Cardiac fibroblast (primary cell): ENCODE measurements around the gene DOCK11.

Experiments used
- DNase-seq, 2 donors: peaks; one replicate each; pipeline versions ENCODE4 v3.0.0 to v3.0.0-alpha.2; 2010; ENCODE audit warnings: low read depth in 2 of 2
- H3K4me3 ChIP-seq, 2 donors: replicated peaks in 1 of 2; 1 replicate in 1 of 2; 2 replicates in 1 of 2; pipeline ENCODE4 v1.5.1; 2011; ENCODE audit warnings: low read depth in 2 of 2, low read length in 2 of 2, mild to moderate bottlenecking in 2 of 2, moderate library complexity in 1 of 2
- TF ChIP-seq, protein P1 (sequence below): IDR thresholded peaks from one replicate; pipeline ENCODE4 v1.5.1; 2011; ENCODE audit warnings: low read depth, mild to moderate bottlenecking, low read length, inconsistent platforms

Gene DOCK11

DNA sequence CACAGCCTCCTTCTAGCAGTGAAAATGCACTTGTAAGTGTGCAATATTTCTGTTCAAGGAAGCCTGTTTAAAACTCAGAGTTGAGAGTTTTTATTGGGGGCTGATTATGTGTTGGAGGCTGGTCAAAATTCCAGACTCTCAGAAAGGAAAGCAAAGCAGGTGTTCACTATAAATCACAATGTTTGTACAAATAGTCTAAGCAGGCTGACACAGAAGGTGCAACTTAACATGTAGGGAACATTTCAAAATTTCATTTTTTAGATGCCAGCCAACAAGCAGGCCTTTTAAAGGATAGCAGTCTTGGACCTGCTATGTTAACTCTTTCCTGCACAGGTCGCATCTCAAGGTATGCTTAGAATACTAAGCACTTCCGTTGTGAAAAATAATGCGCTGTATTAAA is 119.5 kb downstream of the DOCK11 start:
- TF ChIP-seq, protein P1, sequence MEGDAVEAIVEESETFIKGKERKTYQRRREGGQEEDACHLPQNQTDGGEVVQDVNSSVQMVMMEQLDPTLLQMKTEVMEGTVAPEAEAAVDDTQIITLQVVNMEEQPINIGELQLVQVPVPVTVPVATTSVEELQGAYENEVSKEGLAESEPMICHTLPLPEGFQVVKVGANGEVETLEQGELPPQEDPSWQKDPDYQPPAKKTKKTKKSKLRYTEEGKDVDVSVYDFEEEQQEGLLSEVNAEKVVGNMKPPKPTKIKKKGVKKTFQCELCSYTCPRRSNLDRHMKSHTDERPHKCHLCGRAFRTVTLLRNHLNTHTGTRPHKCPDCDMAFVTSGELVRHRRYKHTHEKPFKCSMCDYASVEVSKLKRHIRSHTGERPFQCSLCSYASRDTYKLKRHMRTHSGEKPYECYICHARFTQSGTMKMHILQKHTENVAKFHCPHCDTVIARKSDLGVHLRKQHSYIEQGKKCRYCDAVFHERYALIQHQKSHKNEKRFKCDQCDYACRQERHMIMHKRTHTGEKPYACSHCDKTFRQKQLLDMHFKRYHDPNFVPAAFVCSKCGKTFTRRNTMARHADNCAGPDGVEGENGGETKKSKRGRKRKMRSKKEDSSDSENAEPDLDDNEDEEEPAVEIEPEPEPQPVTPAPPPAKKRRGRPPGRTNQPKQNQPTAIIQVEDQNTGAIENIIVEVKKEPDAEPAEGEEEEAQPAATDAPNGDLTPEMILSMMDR, result no peak
- no peak for DNase-seq
- no peak overlapping the region for H3K4me3 ChIP-seq

DNA sequence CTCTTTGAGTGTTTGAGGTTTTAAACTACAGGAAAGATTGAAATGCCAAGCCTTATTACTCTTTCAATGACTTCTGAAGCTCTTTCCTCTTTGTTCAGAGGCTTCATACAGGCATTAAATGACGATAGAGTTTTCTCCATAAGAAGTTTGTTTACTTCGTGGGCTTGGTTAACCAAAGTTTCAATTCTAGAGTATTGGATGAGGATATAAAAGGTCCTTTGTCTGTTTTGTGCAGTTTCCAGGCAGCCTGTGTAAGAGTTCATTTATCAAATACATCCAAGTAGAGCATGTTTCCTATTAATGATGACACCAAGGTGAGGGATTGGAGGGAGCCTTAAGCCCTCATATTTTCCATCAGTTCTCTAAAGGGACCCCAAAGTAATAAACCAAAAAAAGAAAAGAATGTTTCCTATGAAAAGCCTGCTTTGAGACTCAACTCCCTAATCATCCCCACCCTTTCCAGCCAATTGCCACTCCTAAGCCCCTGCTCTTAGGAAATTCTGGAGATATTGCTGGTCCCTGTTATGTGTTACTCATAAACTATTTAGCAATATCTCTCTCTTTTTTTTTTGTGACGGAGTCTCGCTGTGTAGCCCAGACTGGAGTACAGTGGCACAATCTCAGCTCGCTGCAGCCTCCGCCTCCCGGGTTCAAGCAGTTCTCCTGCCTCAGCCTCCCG is 125.6 kb downstream of the DOCK11 start:
- H3K4me3 ChIP-seq, result no peak overlapping the region
- TF ChIP-seq, protein P1, result no peak
- DNase-seq, result peak; percentile 30 to 38

GRCh38 chrX:118623062-118623461 is 127.4 kb downstream of the DOCK11 start:
- TF ChIP-seq, protein P1, result no peak
- peak in 1 of 2 donors; percentile 1 for DNase-seq
- H3K4me3 ChIP-seq, result no peak overlapping the region

DNA sequence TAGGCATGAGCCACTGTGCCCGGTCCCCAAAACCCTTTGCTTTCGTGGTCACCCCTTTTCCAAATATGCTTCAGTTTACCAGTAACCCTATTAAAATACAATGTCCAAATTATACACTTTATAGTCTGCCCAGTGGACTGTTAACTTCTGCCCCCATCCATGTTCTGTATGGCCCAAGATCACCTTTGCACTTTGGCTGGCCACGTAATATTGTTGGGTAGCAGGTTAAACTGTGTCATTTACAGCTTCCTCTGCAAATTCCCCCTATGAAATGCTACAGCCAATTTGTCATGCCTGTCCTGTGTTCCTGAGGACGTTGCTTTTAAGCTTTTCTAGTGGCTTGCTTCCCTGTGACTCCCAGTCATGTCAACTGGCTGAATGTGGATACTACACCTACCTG is 130.7 kb downstream of the DOCK11 start:
- TF ChIP-seq, protein P1, result no peak
- no peak overlapping the region for H3K4me3 ChIP-seq
- DNase-seq, result no peak

- TF ChIP-seq, protein P1, result peak; percentile 39
- H3K4me3 ChIP-seq, result no peak overlapping the region
- DNase-seq, result peak in 1 of 2 donors; percentile 10
Observed at GRCh38 chrX:118627084-118627758, 131.6 kb downstream of the DOCK11 start.

- H3K4me3 ChIP-seq, result no peak overlapping the region
- TF ChIP-seq, protein P1, result no peak
- DNase-seq, result no peak
Observed at GRCh38 chrX:118630848-118631247, 135.2 kb downstream of the DOCK11 start.

DNA sequence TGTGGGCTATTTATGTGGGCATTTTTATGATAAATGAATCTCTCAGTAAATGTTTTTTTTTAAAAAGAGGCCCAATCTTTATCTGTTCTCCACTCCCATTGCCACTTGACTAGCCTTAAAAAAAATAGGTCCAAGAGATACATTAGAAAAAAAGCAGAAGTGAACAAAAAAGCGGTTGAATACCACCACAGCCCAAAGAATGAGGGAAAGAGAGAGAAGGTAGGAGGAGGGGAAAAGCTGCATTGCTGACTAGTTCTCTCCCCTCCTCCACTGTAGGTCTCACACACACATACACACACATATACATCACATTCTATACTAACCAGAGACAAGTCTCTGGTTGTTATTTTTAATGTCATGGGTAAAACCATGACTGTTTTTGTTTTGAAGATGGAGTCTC is 136.0 kb downstream of the DOCK11 start:
- DNase-seq, result no peak
- TF ChIP-seq, protein P1, result no peak
- no peak overlapping the region for H3K4me3 ChIP-seq
